Mesenchymal stem cell (in vitro differentiated cells and primary cell): ENCODE data around the gene HTR3A.
"Not testable (repeated sequence)": the region's sequence is repeated elsewhere in the genome, so short reads cannot be mapped to it uniquely, and the experiment has no call there.

Experiments
- DNase-seq: peaks from one replicate; pipeline ENCODE4 v3.0.0-alpha.2; 2013
- H2AFZ ChIP-seq: one replicate; pipeline ENCODE4 v1.6.1; 2013; ENCODE audit warnings: low read depth, mild to moderate bottlenecking, control low read depth, inconsistent platforms, low read length, moderate library complexity
- H2AK5ac ChIP-seq: 2 replicates; pipeline ENCODE4 v1.6.1; 2013; ENCODE audit warnings: low read length, moderate library complexity, mild to moderate bottlenecking, inconsistent platforms; ENCODE audit not compliant: severe bottlenecking
- H2BK120ac ChIP-seq: one replicate; pipeline ENCODE4 v1.6.1; 2013; ENCODE audit warnings: low read depth, mild to moderate bottlenecking, inconsistent platforms, low read length, moderate library complexity
- H2BK12ac ChIP-seq, 2 experiments: one replicate each; pipeline ENCODE4 v1.6.1; 2013; ENCODE audit warnings: inconsistent platforms in 2 of 2, low read length in 2 of 2, mild to moderate bottlenecking in 2 of 2, moderate library complexity in 2 of 2, control low read depth in 1 of 2
- H2BK15ac ChIP-seq: one replicate; pipeline ENCODE4 v1.6.1; 2013; ENCODE audit warnings: mild to moderate bottlenecking, low read depth, inconsistent platforms; ENCODE audit not compliant: poor library complexity, severe bottlenecking
- H2BK5ac ChIP-seq: 2 replicates; pipeline ENCODE4 v1.6.1; 2013; ENCODE audit warnings: low read depth, mild to moderate bottlenecking, low read length, control low read depth, inconsistent platforms; ENCODE audit not compliant: poor library complexity, severe bottlenecking
- H3K14ac ChIP-seq, 2 experiments: one replicate each; pipeline ENCODE4 v1.6.1; 2013; ENCODE audit warnings: inconsistent platforms in 2 of 2, low read length in 2 of 2, control low read depth in 1 of 2, mild to moderate bottlenecking in 1 of 2, moderate library complexity in 1 of 2
- H3K18ac ChIP-seq, 2 experiments: one replicate each; pipeline ENCODE4 v1.6.1; 2013; ENCODE audit warnings: inconsistent platforms in 2 of 2, low read length in 2 of 2, control low read depth in 1 of 2, low read depth in 1 of 2, mild to moderate bottlenecking in 1 of 2
- H3K23ac ChIP-seq, 2 experiments: one replicate each; pipeline ENCODE4 v1.6.1; 2013; ENCODE audit warnings: inconsistent platforms in 2 of 2, low read length in 2 of 2, mild to moderate bottlenecking in 2 of 2, moderate library complexity in 2 of 2, control low read depth in 1 of 2
- H3K27ac ChIP-seq: 2 replicates; pipeline ENCODE4 v1.5.1; 2013; ENCODE audit warnings: mild to moderate bottlenecking, moderate library complexity, low read length, control low read depth, inconsistent platforms; ENCODE audit not compliant: poor library complexity, severe bottlenecking
- H3K27me3 ChIP-seq, 2 experiments: 2 replicates each; pipeline versions ENCODE4 v1.6.1 to v1.7.0; 2013; ENCODE audit warnings: low read length in 2 of 2, mild to moderate bottlenecking in 2 of 2, moderate library complexity in 2 of 2, control low read depth in 1 of 2, inconsistent platforms in 1 of 2; ENCODE audit not compliant: control insufficient read depth in 1 of 2, insufficient read depth in 1 of 2
- H3K36me3 ChIP-seq, 2 experiments: 2 replicates each; pipeline versions ENCODE4 v1.6.1 to v1.7.0; 2013; ENCODE audit warnings: low read length in 2 of 2, control low read depth in 1 of 2, inconsistent platforms in 1 of 2, low read depth in 1 of 2, mild to moderate bottlenecking in 1 of 2; ENCODE audit not compliant: insufficient read depth in 2 of 2, control insufficient read depth in 1 of 2
- H3K4ac ChIP-seq, 2 experiments: one replicate each; pipeline ENCODE4 v1.6.1; 2013; ENCODE audit warnings: inconsistent platforms in 2 of 2, low read length in 2 of 2, mild to moderate bottlenecking in 2 of 2, moderate library complexity in 2 of 2, control low read depth in 1 of 2, low read depth in 1 of 2
- H3K4me1 ChIP-seq: 2 replicates; pipeline ENCODE4 v1.6.1; 2013; ENCODE audit warnings: low read depth, low read length, control low read depth; ENCODE audit not compliant: control insufficient read depth, insufficient read depth
- H3K4me2 ChIP-seq: 2 replicates; pipeline ENCODE4 v1.6.1; 2013; ENCODE audit warnings: low read length, mild to moderate bottlenecking, inconsistent platforms; ENCODE audit not compliant: poor library complexity, severe bottlenecking
- H3K4me3 ChIP-seq, 2 experiments: 2 replicates each; pipeline versions ENCODE4 v1.5.1 to v1.7.0; 2013; ENCODE audit warnings: low read length in 2 of 2, mild to moderate bottlenecking in 2 of 2, control low read depth in 1 of 2, low read depth in 1 of 2; ENCODE audit not compliant: insufficient read depth in 1 of 2
- H3K79me1 ChIP-seq: replicated peaks from 2 replicates; pipeline ENCODE4 v1.6.1; 2013; ENCODE audit warnings: mild to moderate bottlenecking, control low read depth, low read length, inconsistent platforms; ENCODE audit not compliant: poor library complexity, severe bottlenecking
- H3K9ac ChIP-seq: 2 replicates; pipeline ENCODE4 v1.7.0; 2013; ENCODE audit warnings: mild to moderate bottlenecking, low read length, moderate library complexity
- H3K9me3 ChIP-seq: 2 replicates; pipeline ENCODE4 v1.7.0; 2013; ENCODE audit warnings: mild to moderate bottlenecking, low read length; ENCODE audit not compliant: control insufficient read depth
- H4K8ac ChIP-seq: one replicate; pipeline ENCODE4 v1.6.1; 2013; ENCODE audit warnings: inconsistent platforms, mild to moderate bottlenecking, low read length, moderate library complexity
- H4K91ac ChIP-seq: one replicate; pipeline ENCODE4 v1.6.1; 2013; ENCODE audit warnings: mild to moderate bottlenecking, low read length, inconsistent platforms
- WGBS: methylation state at CpG from one replicate; pipeline ENCODE4 v1.1.7; 2013; ENCODE audit warnings: mixed read lengths; 5-methylcytosine and 5-hydroxymethylcytosine counted together

Gene HTR3A

DNA sequence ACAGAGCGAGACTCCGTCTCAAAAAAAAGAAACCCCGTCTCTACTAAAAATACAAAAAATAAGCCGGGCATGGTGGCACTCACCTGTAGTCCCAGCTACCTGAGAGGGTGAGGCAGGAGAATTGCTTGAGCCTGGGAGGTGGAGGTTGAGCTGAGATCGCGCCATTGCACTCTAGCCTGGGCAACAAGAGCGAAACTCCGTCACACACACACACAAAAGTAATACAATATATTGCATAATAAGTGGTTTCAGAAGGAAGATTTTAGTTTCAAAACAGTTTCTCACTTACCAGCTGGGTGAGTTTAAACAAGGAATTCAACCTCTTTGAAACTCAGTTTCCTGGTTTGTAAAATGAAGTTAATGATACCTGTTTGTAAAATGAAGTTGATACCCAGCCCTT is 32.7 kb upstream of the HTR3A start:
- Histone ChIP-seq H3K23ac (no peak overlapping the region), H4K91ac (no peak overlapping the region), H3K4ac (no peak overlapping the region), H3K9me3 (no peaks in the 10 kb centered on the region), H2BK120ac (no peak overlapping the region), H3K27ac (no peak overlapping the region), H3K4me1 (no peaks in the 10 kb centered on the region), H4K8ac (no peak overlapping the region), H3K79me1 (no peaks in the 10 kb centered on the region), H2BK12ac (no peak overlapping the region), H3K9ac (no peak overlapping the region), H2AK5ac (no peak overlapping the region), H3K27me3 (peaks cover 0 to 11% of the 10 kb centered on the region in 2 experiments), H2BK5ac (no peak overlapping the region), H2BK15ac (no peak overlapping the region), H3K4me2 (no peak overlapping the region), H3K36me3 (no peaks in the 10 kb centered on the region), H3K18ac (no peak overlapping the region), H3K4me3 (no peak overlapping the region), H2AFZ (no peak overlapping the region), H3K14ac (no peak overlapping the region)
- DNase-seq: no peak
- WGBS: no CpG with 5 or more reads among the region's 8 CpGs

DNA sequence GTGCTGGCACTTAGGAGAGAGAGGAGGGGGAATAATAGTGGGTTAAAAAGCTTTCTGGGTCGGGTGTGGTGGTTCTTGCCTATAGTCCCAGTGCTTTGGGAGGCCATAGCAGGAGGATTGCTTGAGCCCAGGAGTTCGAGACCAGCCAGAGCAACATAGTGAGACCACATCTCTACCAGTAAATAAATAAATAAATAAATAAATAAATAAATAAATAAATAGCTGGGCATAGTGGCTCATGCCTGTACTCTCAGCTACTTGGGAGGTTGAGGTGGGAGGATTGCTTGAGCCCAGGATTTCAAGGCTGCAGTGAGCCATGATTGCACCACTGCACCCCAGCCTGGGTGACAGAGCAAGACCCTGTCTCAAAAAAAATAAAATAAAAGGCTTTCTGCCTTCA is 28.7 kb upstream of the HTR3A start:
- H2AK5ac ChIP-seq, H2BK5ac ChIP-seq, H3K23ac ChIP-seq, H2AFZ ChIP-seq, H3K36me3 ChIP-seq, H3K18ac ChIP-seq, H3K4me3 ChIP-seq, DNase-seq, H4K91ac ChIP-seq, H3K9ac ChIP-seq, H3K4me1 ChIP-seq, H3K4me2 ChIP-seq, H3K14ac ChIP-seq, H3K9me3 ChIP-seq, H2BK120ac ChIP-seq, H3K27ac ChIP-seq, H3K79me1 ChIP-seq, H2BK15ac ChIP-seq, H4K8ac ChIP-seq, H2BK12ac ChIP-seq, H3K4ac ChIP-seq: not testable (repeated sequence)
- H3K27me3 ChIP-seq: peaks cover 6 to 22% of the 10 kb centered on the region in 2 experiments
- WGBS: no CpG with 5 or more reads among the region's 2 CpGs

DNA sequence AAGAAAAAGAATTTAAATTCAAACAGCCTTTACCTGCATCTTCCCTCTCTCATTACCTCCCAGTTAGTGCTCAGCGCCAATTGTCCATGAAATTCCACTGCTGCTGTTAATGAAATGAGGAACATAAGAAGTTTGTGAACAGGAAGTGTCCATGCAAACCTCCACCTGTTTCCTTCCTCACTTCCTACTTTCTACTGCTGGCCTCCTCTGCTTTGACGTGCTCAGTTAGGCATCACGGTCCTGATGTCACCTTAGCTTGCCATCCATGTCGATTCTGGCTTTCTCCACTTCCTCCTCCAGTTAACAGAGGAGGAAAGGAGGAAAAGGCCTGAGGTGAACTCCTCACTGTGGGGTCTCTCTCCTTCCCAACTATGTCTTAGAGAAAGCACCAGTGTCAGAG is 26.9 kb upstream of the HTR3A start:
- Histone ChIP-seq H2BK12ac (no peak overlapping the region), H2AFZ (no peak overlapping the region), H4K8ac (no peak overlapping the region), H3K4me2 (no peak overlapping the region), H3K27me3 (peaks cover 15 to 39% of the 10 kb centered on the region in 2 experiments), H2BK5ac (no peak overlapping the region), H3K18ac (no peak overlapping the region), H2BK120ac (no peak overlapping the region), H3K4me3 (no peak overlapping the region), H3K27ac (no peak overlapping the region), H3K9ac (no peak overlapping the region), H3K79me1 (no peaks in the 10 kb centered on the region), H3K14ac (no peak overlapping the region), H4K91ac (no peak overlapping the region), H3K4me1 (no peaks in the 10 kb centered on the region), H3K9me3 (no peaks in the 10 kb centered on the region), H3K36me3 (no peaks in the 10 kb centered on the region), H2BK15ac (no peak overlapping the region), H3K4ac (no peak overlapping the region), H2AK5ac (no peak overlapping the region), H3K23ac (no peak overlapping the region)
- 98% methylated on average over 3 of the region's 4 CpGs for WGBS
- no peak for DNase-seq

DNA sequence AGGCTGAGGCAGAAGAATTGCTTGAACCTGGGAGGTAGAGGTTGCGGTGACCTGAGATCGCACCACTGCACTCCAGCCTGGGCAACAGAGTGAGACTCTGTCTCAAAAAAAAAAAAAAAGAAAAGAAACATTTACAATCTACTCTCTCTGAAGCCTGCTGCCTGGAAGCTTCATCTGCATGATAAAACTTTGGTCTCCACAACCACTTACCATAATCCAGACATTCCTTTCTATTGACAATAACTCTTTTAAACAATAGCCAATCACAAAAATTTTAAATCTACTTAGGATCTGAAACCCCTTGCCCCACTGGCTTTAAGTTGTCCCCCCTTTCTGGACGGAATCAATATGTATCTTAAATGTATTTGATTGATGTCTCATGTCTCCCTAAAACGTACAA is 25.0 kb upstream of the HTR3A start:
- no peak overlapping the region for H2BK12ac ChIP-seq
- no peak for DNase-seq

More for the DNA sequence above, 25.0 kb upstream of the HTR3A start:
- H3K9ac ChIP-seq: no peak overlapping the region
- no peak overlapping the region for H2AK5ac ChIP-seq
- H3K4me3 ChIP-seq: no peak overlapping the region
- no peak overlapping the region for H2BK5ac ChIP-seq
- WGBS: 73% methylated on average over 4 of the region's 4 CpGs
- no peak overlapping the region for H3K4me2 ChIP-seq
- no peak overlapping the region for H4K8ac ChIP-seq
- H4K91ac ChIP-seq: no peak overlapping the region
- H2BK120ac ChIP-seq: no peak overlapping the region
- H3K18ac ChIP-seq: no peak overlapping the region
- H3K14ac ChIP-seq: no peak overlapping the region
- H3K79me1 ChIP-seq: no peaks in the 10 kb centered on the region
- no peak overlapping the region for H3K23ac ChIP-seq
- no peak overlapping the region for H2BK15ac ChIP-seq
- H2AFZ ChIP-seq: no peak overlapping the region
- H3K27me3 ChIP-seq: peaks cover 15 to 44% of the 10 kb centered on the region in 2 experiments
- no peaks in the 10 kb centered on the region for H3K4me1 ChIP-seq
- no peaks in the 10 kb centered on the region for H3K9me3 ChIP-seq
- no peaks in the 10 kb centered on the region for H3K36me3 ChIP-seq
- no peak overlapping the region for H3K4ac ChIP-seq
- H3K27ac ChIP-seq: no peak overlapping the region
